ENCODE results near the gene CAMK2B. TPM values are rescaled to one million over a fixed set of nuclear protein-coding genes. Genes with fewer than 3 reads are reported as not detected.

The CAMK2B gene
- total RNA-seq, 1 experiment from 2014 or later, result not detected

GRCh38 chr7:44251269-44251668 is 74.1 kb downstream of the CAMK2B start:
- ChIA-PET POLR2A (no interaction called here), CTCF (no interaction called here)
- H3K27me3 Mint-ChIP-seq (ENCODE audit: insufficient read depth, unreplicated experiment), result no peaks in the 10 kb centered on the region
- H3K4me3 Mint-ChIP-seq (ENCODE audit: unreplicated experiment), result no peak overlapping the region
- peaks cover 9% of the 10 kb centered on the region for H3K9me3 Mint-ChIP-seq (ENCODE audit: unreplicated experiment)
- no peak for DNase-seq
- Histone ChIP-seq H3K36me3 (ENCODE audit: control insufficient read depth, insufficient read depth, low read length) (no peaks in the 10 kb centered on the region), H3K9me3 (no peaks in the 10 kb centered on the region), H3K4me1 (no peaks in the 10 kb centered on the region), H3K4me3 (ENCODE audit: low read depth, low read length) (no peak overlapping the region), H3K27me3 (replicated peaks; ENCODE audit: control insufficient read depth, insufficient read depth, low read length) (no peaks in the 10 kb centered on the region; the same call in 1 of the 2 replicates)
- no peaks in the 10 kb centered on the region for H3K36me3 Mint-ChIP-seq (ENCODE audit: insufficient read depth, unreplicated experiment)
- H3K27ac Mint-ChIP-seq (ENCODE audit: unreplicated experiment), result no peak overlapping the region
- no peaks in the 10 kb centered on the region for H3K4me1 Mint-ChIP-seq (ENCODE audit: low read depth, unreplicated experiment)
- intact Hi-C loops (cut with micrococcal nuclease; ENCODE audit: unreplicated experiment), result no loop called here
- BruUV-seq (replicated peaks), result no TSS peak
- no peak for TF ChIP-seq CTCF (IDR thresholded peaks at IDR 0.05; ENCODE audit: insufficient read depth in 1 of 2, low read depth in 1 of 2, low read length in 1 of 2, severe bottlenecking in 1 of 2, unreplicated experiment in 1 of 2)

DNA sequence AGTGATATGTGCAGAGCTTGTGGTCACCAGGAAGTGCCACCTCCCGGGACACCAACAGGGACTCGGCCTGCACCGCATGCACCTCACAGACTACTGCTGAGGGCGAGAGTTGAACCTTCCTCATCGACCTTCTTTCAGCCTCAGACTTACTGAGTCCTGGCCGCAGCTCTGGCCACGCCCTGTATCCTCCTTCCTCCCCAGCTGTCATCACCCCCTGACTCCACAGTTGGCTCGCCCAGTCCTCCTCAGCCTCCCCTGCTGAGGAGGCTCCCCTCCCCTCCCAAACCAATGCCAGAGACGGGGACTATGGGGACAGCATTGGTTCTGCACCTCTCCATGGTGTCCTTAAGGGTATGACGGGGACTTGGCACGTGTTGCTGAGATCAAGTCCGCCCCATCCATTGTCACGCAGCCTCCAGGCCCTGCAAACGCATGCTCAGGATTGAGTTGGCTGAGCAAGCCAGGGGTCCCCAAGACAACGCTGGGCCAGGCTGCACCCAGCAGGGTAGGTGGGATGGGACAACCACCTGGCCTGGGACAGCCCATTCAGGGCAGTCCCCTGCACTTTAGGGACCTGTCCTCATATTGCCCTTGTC is 75.7 kb downstream of the CAMK2B start:
- TF ChIP-seq CTCF (IDR thresholded peaks at IDR 0.05; ENCODE audit: insufficient read depth in 1 of 2, low read depth in 1 of 2, low read length in 1 of 2, severe bottlenecking in 1 of 2, unreplicated experiment in 1 of 2), result no peak
- H3K4me3 ChIP-seq (ENCODE audit: low read depth, low read length), result no peak overlapping the region
- Mint-ChIP-seq H3K4me3 (ENCODE audit: unreplicated experiment) (no peak overlapping the region), H3K36me3 (ENCODE audit: insufficient read depth, unreplicated experiment) (no peaks in the 10 kb centered on the region), H3K27ac (ENCODE audit: unreplicated experiment) (no peak overlapping the region), H3K27me3 (ENCODE audit: insufficient read depth, unreplicated experiment) (no peaks in the 10 kb centered on the region), H3K9me3 (ENCODE audit: unreplicated experiment) (peaks cover 6% of the 10 kb centered on the region), H3K4me1 (ENCODE audit: low read depth, unreplicated experiment) (no peaks in the 10 kb centered on the region)
- no peaks in the 10 kb centered on the region for H3K4me1 ChIP-seq
- BruUV-seq (replicated peaks), result no TSS peak
- no peaks in the 10 kb centered on the region for H3K9me3 ChIP-seq
- H3K27me3 ChIP-seq (replicated peaks; ENCODE audit: control insufficient read depth, insufficient read depth, low read length), result no peaks in the 10 kb centered on the region; the same call in 1 of the 2 replicates
- ChIA-PET CTCF (no interaction called here), POLR2A (no interaction called here)
- intact Hi-C loops (cut with micrococcal nuclease; ENCODE audit: unreplicated experiment), result no loop called here
- DNase-seq, result no peak
- no peaks in the 10 kb centered on the region for H3K36me3 ChIP-seq (ENCODE audit: control insufficient read depth, insufficient read depth, low read length)

DNA sequence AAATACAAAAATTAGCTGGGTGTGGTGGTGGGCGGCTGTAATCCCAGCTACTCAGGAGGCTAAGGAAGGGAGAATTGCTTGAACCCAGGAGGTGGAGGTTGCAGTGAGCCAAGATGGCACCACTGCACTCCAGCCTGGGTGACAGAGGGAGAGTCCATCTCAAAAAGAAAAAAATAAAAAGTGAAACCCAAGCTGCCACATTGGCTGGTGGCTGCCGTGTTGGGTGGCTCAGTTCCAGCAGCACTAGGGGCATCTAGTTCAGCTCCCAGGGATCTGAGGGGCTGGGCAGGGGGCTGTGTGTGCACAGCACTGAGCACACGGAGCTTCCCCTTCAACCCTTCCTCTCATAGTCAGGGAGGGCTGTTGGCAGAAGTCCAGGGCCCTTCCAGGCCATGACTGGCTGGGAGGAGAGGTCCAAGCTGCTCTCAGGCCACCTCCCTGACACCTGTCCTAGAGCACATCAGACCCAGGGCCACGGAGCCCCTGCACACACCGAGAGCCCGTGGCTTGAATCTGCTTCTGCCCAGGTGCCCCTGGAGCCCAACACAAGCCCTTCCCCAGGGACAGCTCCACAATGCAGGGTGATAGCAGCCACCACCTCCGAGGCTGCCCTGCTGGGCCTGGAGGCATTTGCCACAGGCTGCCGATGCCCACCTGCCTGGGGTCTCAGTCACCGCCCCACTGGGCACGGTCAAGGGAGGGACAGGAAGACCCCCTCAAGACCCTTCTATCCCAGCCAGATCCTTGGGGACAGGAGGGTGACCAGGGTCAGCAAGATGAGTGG is 77.3 kb downstream of the CAMK2B start:
- Mint-ChIP-seq H3K27me3 (ENCODE audit: insufficient read depth, unreplicated experiment) (no peaks in the 10 kb centered on the region), H3K27ac (ENCODE audit: unreplicated experiment) (no peak overlapping the region), H3K36me3 (ENCODE audit: insufficient read depth, unreplicated experiment) (no peaks in the 10 kb centered on the region), H3K4me3 (ENCODE audit: unreplicated experiment) (no peak overlapping the region), H3K9me3 (ENCODE audit: unreplicated experiment) (no peaks in the 10 kb centered on the region), H3K4me1 (ENCODE audit: low read depth, unreplicated experiment) (no peaks in the 10 kb centered on the region)
- POLR2A ChIA-PET, result interaction anchor here (0.6 kb wide), 1 partner anchor 29 kb away, joined by 9 read pairs; no protein-coding TSS in a partner anchor
- TF ChIP-seq CTCF (IDR thresholded peaks at IDR 0.05; ENCODE audit: insufficient read depth in 1 of 2, low read depth in 1 of 2, low read length in 1 of 2, severe bottlenecking in 1 of 2, unreplicated experiment in 1 of 2), result no peak
- DNase-seq, result no peak
- Histone ChIP-seq H3K4me1 (no peaks in the 10 kb centered on the region), H3K4me3 (ENCODE audit: low read depth, low read length) (no peak overlapping the region), H3K27me3 (replicated peaks; ENCODE audit: control insufficient read depth, insufficient read depth, low read length) (no peaks in the 10 kb centered on the region; the same call in 1 of the 2 replicates), H3K9me3 (no peaks in the 10 kb centered on the region), H3K36me3 (ENCODE audit: control insufficient read depth, insufficient read depth, low read length) (no peaks in the 10 kb centered on the region)
- CTCF ChIA-PET, result no interaction called here
- intact Hi-C loops (cut with micrococcal nuclease; ENCODE audit: unreplicated experiment), result no loop called here
- no TSS peak for BruUV-seq (replicated peaks)

Measured in Caco-2 (cell line).